ENCODE measurements around the gene TDRD9.

Gene TDRD9

GRCh38 chr14:104082807-104083206 is 154.6 kb downstream of the TDRD9 start:
- DNase-seq: no peak

GRCh38 chr14:104084251-104085002 is 156.2 kb downstream of the TDRD9 start:
- no peaks in the 10 kb centered on the region for H3K36me3 ChIP-seq (ENCODE audit: control insufficient read depth, insufficient read depth, low read length)
- H2AK5ac ChIP-seq (ENCODE audit: low read length): no peak overlapping the region
- peak; percentile 11 for DNase-seq
- no peaks in the 10 kb centered on the region for H3K4me1 ChIP-seq (ENCODE audit: control insufficient read depth, low read depth, low read length)
- H3K9ac ChIP-seq (ENCODE audit: low read length): no peak overlapping the region
- no peak overlapping the region for H3K4me2 ChIP-seq (ENCODE audit: low read length)
- no peak overlapping the region for H3K4ac ChIP-seq (ENCODE audit: low read depth, low read length)
- no peak overlapping the region for H2BK15ac ChIP-seq (replicated peaks; ENCODE audit: low read depth)
- H3K27ac ChIP-seq (ENCODE audit: low read depth, low read length): no peak overlapping the region
- no peak overlapping the region for H3K23ac ChIP-seq (ENCODE audit: low read length)
- no peak overlapping the region for H4K5ac ChIP-seq (ENCODE audit: low read length)
- H3K56ac ChIP-seq (ENCODE audit: low read length): no peak overlapping the region
- no peak overlapping the region for H3K18ac ChIP-seq (ENCODE audit: low read length)
- no peaks in the 10 kb centered on the region for H3K27me3 ChIP-seq (ENCODE audit: insufficient read depth, low read length, poor library complexity)
- no peak overlapping the region for H2BK5ac ChIP-seq (ENCODE audit: low read length)
- no peaks in the 10 kb centered on the region for H3K79me1 ChIP-seq (ENCODE audit: low read length)
- H3K79me2 ChIP-seq (ENCODE audit: control insufficient read depth, insufficient read depth, low read length): no peaks in the 10 kb centered on the region
- H4K8ac ChIP-seq (ENCODE audit: low read depth, low read length): no peak overlapping the region
- no peak overlapping the region for H3K4me3 ChIP-seq (ENCODE audit: low read length)
- WGBS (ENCODE audit: extremely low coverage, insufficient coverage, low lambda C conversion rate): no CpG with 5 or more reads among the region's 16 CpGs
- no peak overlapping the region for H2BK120ac ChIP-seq (ENCODE audit: low read depth, low read length)

More at GRCh38 chr14:104082807-104083206, 154.6 kb downstream of the TDRD9 start:
- no peaks in the 10 kb centered on the region for H3K4me1 ChIP-seq (ENCODE audit: control insufficient read depth, low read depth, low read length)
- H3K4me3 ChIP-seq (ENCODE audit: low read length): no peak overlapping the region
- H3K56ac ChIP-seq (ENCODE audit: low read length): no peak overlapping the region
- H2BK120ac ChIP-seq (ENCODE audit: low read depth, low read length): no peak overlapping the region
- H4K8ac ChIP-seq (ENCODE audit: low read depth, low read length): no peak overlapping the region
- H3K36me3 ChIP-seq (ENCODE audit: control insufficient read depth, insufficient read depth, low read length): no peaks in the 10 kb centered on the region
- H2AK5ac ChIP-seq (ENCODE audit: low read length): no peak overlapping the region
- no peak overlapping the region for H3K4me2 ChIP-seq (ENCODE audit: low read length)
- no peak overlapping the region for H3K4ac ChIP-seq (ENCODE audit: low read depth, low read length)
- H3K27me3 ChIP-seq (ENCODE audit: insufficient read depth, low read length, poor library complexity): no peaks in the 10 kb centered on the region
- no peak overlapping the region for H4K5ac ChIP-seq (ENCODE audit: low read length)
- no peak overlapping the region for H3K9ac ChIP-seq (ENCODE audit: low read length)
- no peaks in the 10 kb centered on the region for H3K79me2 ChIP-seq (ENCODE audit: control insufficient read depth, insufficient read depth, low read length)
- H3K27ac ChIP-seq (ENCODE audit: low read depth, low read length): no peak overlapping the region
- no CpG with 5 or more reads among the region's 12 CpGs for WGBS (ENCODE audit: extremely low coverage, insufficient coverage, low lambda C conversion rate)
- H2BK5ac ChIP-seq (ENCODE audit: low read length): no peak overlapping the region
- no peak overlapping the region for H3K18ac ChIP-seq (ENCODE audit: low read length)
- H3K79me1 ChIP-seq (ENCODE audit: low read length): no peaks in the 10 kb centered on the region
- H3K23ac ChIP-seq (ENCODE audit: low read length): no peak overlapping the region
- H2BK15ac ChIP-seq (replicated peaks; ENCODE audit: low read depth): no peak overlapping the region

- no CpG with 5 or more reads among the region's 70 CpGs for WGBS (ENCODE audit: extremely low coverage, insufficient coverage, low lambda C conversion rate)
- no peaks in the 10 kb centered on the region for H3K27me3 ChIP-seq (ENCODE audit: insufficient read depth, low read length, poor library complexity)
- no peak within 1 kb of the TSS for H3K27ac ChIP-seq (ENCODE audit: low read depth, low read length)
- H3K23ac ChIP-seq (ENCODE audit: low read length): no peak within 1 kb of the TSS
- H3K79me1 ChIP-seq (ENCODE audit: low read length): no peaks in the 10 kb centered on the region
- no peak within 1 kb of the TSS for H2BK120ac ChIP-seq (ENCODE audit: low read depth, low read length)
- no peak within 1 kb of the TSS for H3K4ac ChIP-seq (ENCODE audit: low read depth, low read length)
- H3K36me3 ChIP-seq (ENCODE audit: control insufficient read depth, insufficient read depth, low read length): no peaks in the 10 kb centered on the region
- H3K4me1 ChIP-seq (ENCODE audit: control insufficient read depth, low read depth, low read length): no peaks in the 10 kb centered on the region
- H3K56ac ChIP-seq (ENCODE audit: low read length): no peak within 1 kb of the TSS
- peak; percentile 21 for DNase-seq
- H2BK5ac ChIP-seq (ENCODE audit: low read length): no peak within 1 kb of the TSS
- H4K8ac ChIP-seq (ENCODE audit: low read depth, low read length): no peak within 1 kb of the TSS
- no peak within 1 kb of the TSS for H3K4me3 ChIP-seq (ENCODE audit: low read length)
- H4K5ac ChIP-seq (ENCODE audit: low read length): no peak within 1 kb of the TSS
- no peak within 1 kb of the TSS for H3K4me2 ChIP-seq (ENCODE audit: low read length)
- no peak within 1 kb of the TSS for H3K18ac ChIP-seq (ENCODE audit: low read length)
- no peak within 1 kb of the TSS for H2AK5ac ChIP-seq (ENCODE audit: low read length)
- no peak within 1 kb of the TSS for H2BK15ac ChIP-seq (replicated peaks; ENCODE audit: low read depth)
- no peak within 1 kb of the TSS for H3K9ac ChIP-seq (ENCODE audit: low read length)
- no peaks in the 10 kb centered on the region for H3K79me2 ChIP-seq (ENCODE audit: control insufficient read depth, insufficient read depth, low read length)
Measured at GRCh38 chr14:104085032-104085888, 157.0 kb downstream of the TDRD9 start, which contains the start of gene ASPG. Gene ASPG, plus strand, starts transcription at chr14:104085700. Its CDS starts 71 bp downstream, at chr14:104085771.

- WGBS (ENCODE audit: extremely low coverage, insufficient coverage, low lambda C conversion rate): no CpG with 5 or more reads among the region's 29 CpGs
Measured at GRCh38 chr14:104085889-104086201, 157.6 kb downstream of the TDRD9 start.

GRCh38 chr14:104086210-104086660 is 158.0 kb downstream of the TDRD9 start:
- Histone ChIP-seq H3K4ac (ENCODE audit: low read depth, low read length) (no peak overlapping the region), H2BK120ac (ENCODE audit: low read depth, low read length) (no peak overlapping the region), H3K79me2 (ENCODE audit: control insufficient read depth, insufficient read depth, low read length) (no peaks in the 10 kb centered on the region), H3K36me3 (ENCODE audit: control insufficient read depth, insufficient read depth, low read length) (no peaks in the 10 kb centered on the region), H2AK5ac (ENCODE audit: low read length) (no peak overlapping the region), H3K27ac (ENCODE audit: low read depth, low read length) (no peak overlapping the region), H2BK15ac (replicated peaks; ENCODE audit: low read depth) (no peak overlapping the region), H4K5ac (ENCODE audit: low read length) (no peak overlapping the region), H4K8ac (ENCODE audit: low read depth, low read length) (no peak overlapping the region), H3K4me3 (ENCODE audit: low read length) (no peak overlapping the region), H3K4me2 (ENCODE audit: low read length) (no peak overlapping the region), H3K18ac (ENCODE audit: low read length) (no peak overlapping the region), H3K27me3 (ENCODE audit: insufficient read depth, low read length, poor library complexity) (no peaks in the 10 kb centered on the region), H3K9ac (ENCODE audit: low read length) (no peak overlapping the region), H3K4me1 (ENCODE audit: control insufficient read depth, low read depth, low read length) (no peaks in the 10 kb centered on the region), H3K56ac (ENCODE audit: low read length) (no peak overlapping the region), H2BK5ac (ENCODE audit: low read length) (no peak overlapping the region), H3K79me1 (ENCODE audit: low read length) (no peaks in the 10 kb centered on the region), H3K23ac (ENCODE audit: low read length) (no peak overlapping the region)
- no peak for DNase-seq
- no CpG with 5 or more reads among the region's 13 CpGs for WGBS (ENCODE audit: extremely low coverage, insufficient coverage, low lambda C conversion rate)

More at GRCh38 chr14:104085889-104086201, 157.6 kb downstream of the TDRD9 start:
- H2AK5ac ChIP-seq (ENCODE audit: low read length): no peak overlapping the region
- no peak overlapping the region for H2BK120ac ChIP-seq (ENCODE audit: low read depth, low read length)
- no peaks in the 10 kb centered on the region for H3K79me2 ChIP-seq (ENCODE audit: control insufficient read depth, insufficient read depth, low read length)
- H4K5ac ChIP-seq (ENCODE audit: low read length): no peak overlapping the region
- H3K18ac ChIP-seq (ENCODE audit: low read length): no peak overlapping the region
- no peak overlapping the region for H4K8ac ChIP-seq (ENCODE audit: low read depth, low read length)
- H3K56ac ChIP-seq (ENCODE audit: low read length): no peak overlapping the region
- H3K27me3 ChIP-seq (ENCODE audit: insufficient read depth, low read length, poor library complexity): no peaks in the 10 kb centered on the region
- no peaks in the 10 kb centered on the region for H3K4me1 ChIP-seq (ENCODE audit: control insufficient read depth, low read depth, low read length)
- no peak overlapping the region for H3K4me3 ChIP-seq (ENCODE audit: low read length)
- H3K27ac ChIP-seq (ENCODE audit: low read depth, low read length): no peak overlapping the region
- H3K4me2 ChIP-seq (ENCODE audit: low read length): no peak overlapping the region
- no peak overlapping the region for H3K23ac ChIP-seq (ENCODE audit: low read length)
- DNase-seq: no peak
- H3K79me1 ChIP-seq (ENCODE audit: low read length): no peaks in the 10 kb centered on the region
- H3K36me3 ChIP-seq (ENCODE audit: control insufficient read depth, insufficient read depth, low read length): no peaks in the 10 kb centered on the region
- H3K4ac ChIP-seq (ENCODE audit: low read depth, low read length): no peak overlapping the region
- no peak overlapping the region for H2BK5ac ChIP-seq (ENCODE audit: low read length)
- H3K9ac ChIP-seq (ENCODE audit: low read length): no peak overlapping the region
- H2BK15ac ChIP-seq (replicated peaks; ENCODE audit: low read depth): no peak overlapping the region
